ENCODE results near the gene CNN2. TPM values are rescaled to one million over a fixed set of nuclear protein-coding genes. Genes with fewer than 3 reads are reported as not detected.
A peak's percentile ranks its signal among the peaks of the same experiment; 100 is the strongest.

CNN2 gene
- total RNA-seq, 2 experiments from 2014 or later: 307 to 318 TPM

- intact Hi-C loops (cut with DNase I, micrococcal nuclease): no loop called here
- TF ChIP-seq CTCF (IDR thresholded peaks at IDR 0.05): no peak
- CTCF ChIA-PET: no interaction called here
- Histone ChIP-seq H3K4me1 (ENCODE audit: insufficient read depth, low read length) (peaks cover 50% of the 10 kb centered on the region), H3K27ac (ENCODE audit: low read depth in 1 of 2, low read length in 2 of 2) (no peak overlapping the region), H3K9me3 (ENCODE audit: control insufficient read depth in 1 of 2, insufficient read depth in 1 of 2, low read length in 2 of 2) (peaks cover 0 to 4% of the 10 kb centered on the region in 2 experiments), H3K27me3 (ENCODE audit: control insufficient read depth in 1 of 2, insufficient read depth in 2 of 2, low read length in 2 of 2) (no peaks in the 10 kb centered on the region), H3K36me3 (ENCODE audit: insufficient read depth, low read length) (peaks cover 51% of the 10 kb centered on the region), H3K4me3 (ENCODE audit: low read length) (no peak overlapping the region)
- no peak for ATAC-seq (ENCODE audit: poor library complexity)
- peaks cover 25% of the 10 kb centered on the region for H3K4me1 Mint-ChIP-seq (ENCODE audit: low read depth)
- POLR2A ChIA-PET: no interaction called here
- no peaks in the 10 kb centered on the region for H3K27me3 Mint-ChIP-seq
- H3K36me3 Mint-ChIP-seq (ENCODE audit: low read depth): peaks cover 10% of the 10 kb centered on the region
- no peak overlapping the region for H3K27ac Mint-ChIP-seq
- H3K4me3 Mint-ChIP-seq: no peak overlapping the region
- no peaks in the 10 kb centered on the region for H3K9me3 Mint-ChIP-seq
- no peak for DNase-seq
These were observed 12.0 kb upstream of the CNN2 start for GRCh38 chr19:1014161-1015060.

GRCh38 chr19:1015061-1015781 is 11.2 kb upstream of the CNN2 start:
- peaks cover 59% of the 10 kb centered on the region for H3K4me1 ChIP-seq (ENCODE audit: insufficient read depth, low read length)
- H3K27me3 ChIP-seq (ENCODE audit: control insufficient read depth in 1 of 2, insufficient read depth in 2 of 2, low read length in 2 of 2): no peaks in the 10 kb centered on the region
- H3K9me3 ChIP-seq (ENCODE audit: control insufficient read depth in 1 of 2, insufficient read depth in 1 of 2, low read length in 2 of 2): peaks cover 0 to 4% of the 10 kb centered on the region in 2 experiments
- POLR2A ChIA-PET: no interaction called here
- ATAC-seq (ENCODE audit: poor library complexity): no peak
- H3K4me3 ChIP-seq (ENCODE audit: low read length): no peak overlapping the region
- no peak for TF ChIP-seq CTCF (IDR thresholded peaks at IDR 0.05)
- Mint-ChIP-seq H3K4me1 (ENCODE audit: low read depth) (peaks cover 25% of the 10 kb centered on the region), H3K27me3 (no peaks in the 10 kb centered on the region), H3K4me3 (no peak overlapping the region), H3K36me3 (ENCODE audit: low read depth) (peaks cover 16% of the 10 kb centered on the region), H3K9me3 (no peaks in the 10 kb centered on the region), H3K27ac (no peak overlapping the region)
- H3K36me3 ChIP-seq (ENCODE audit: insufficient read depth, low read length): peaks cover 42% of the 10 kb centered on the region
- CTCF ChIA-PET: no interaction called here
- no peak for DNase-seq
- intact Hi-C loops (cut with DNase I, micrococcal nuclease): no loop called here
- H3K27ac ChIP-seq (ENCODE audit: low read depth in 1 of 2, low read length in 2 of 2): no peak overlapping the region

GRCh38 chr19:1015782-1016646 is 10.4 kb upstream of the CNN2 start:
- no peak overlapping the region for H3K27ac ChIP-seq (ENCODE audit: low read depth in 1 of 2, low read length in 2 of 2)
- no peak overlapping the region for H3K4me3 ChIP-seq (ENCODE audit: low read length)
- Mint-ChIP-seq H3K36me3 (ENCODE audit: low read depth) (peaks cover 22% of the 10 kb centered on the region), H3K4me3 (peak overlapping the region; percentile 71), H3K4me1 (ENCODE audit: low read depth) (peaks cover 25% of the 10 kb centered on the region), H3K27me3 (no peaks in the 10 kb centered on the region), H3K9me3 (no peaks in the 10 kb centered on the region), H3K27ac (peak overlapping the region; percentile 74)
- peaks cover 37% of the 10 kb centered on the region for H3K36me3 ChIP-seq (ENCODE audit: insufficient read depth, low read length)
- no peaks in the 10 kb centered on the region for H3K27me3 ChIP-seq (ENCODE audit: control insufficient read depth in 1 of 2, insufficient read depth in 2 of 2, low read length in 2 of 2)
- no peak for TF ChIP-seq CTCF (IDR thresholded peaks at IDR 0.05)
- H3K4me1 ChIP-seq (ENCODE audit: insufficient read depth, low read length): peaks cover 62% of the 10 kb centered on the region
- peaks cover 0 to 4% of the 10 kb centered on the region in 2 experiments for H3K9me3 ChIP-seq (ENCODE audit: control insufficient read depth in 1 of 2, insufficient read depth in 1 of 2, low read length in 2 of 2)
- DNase-seq (no peak), ATAC-seq (ENCODE audit: poor library complexity) (no peak)
- ChIA-PET POLR2A (interaction anchor here (1.0 kb wide), 1 partner anchor 60 kb away, joined by 3 read pairs; no protein-coding TSS in a partner anchor), CTCF (no interaction called here)
- intact Hi-C loops (cut with DNase I, micrococcal nuclease): no loop called here
